GM19468 (cell line): Measurements from ENCODE around the gene TMEM132C.

Experiments
- ATAC-seq: cut with Tn5 transposase; IDR thresholded peaks from one replicate; pipeline ENCODE4 v1.9.1; 2021; ENCODE audit warnings: mild to moderate bottlenecking, moderate library complexity, moderate number of reproducible peaks; ENCODE audit not compliant: unreplicated experiment; ENCODE audit errors: extremely low read depth

The TMEM132C gene

GRCh38 chr12:128286970-128287369 is 20.0 kb downstream of the TMEM132C start:
- no peak for ATAC-seq

- ATAC-seq = no peak
These were observed 21.4 kb downstream of the TMEM132C start for GRCh38 chr12:128288357-128288756.

- ATAC-seq = no peak
These were observed 21.9 kb downstream of the TMEM132C start for GRCh38 chr12:128288896-128289295.

- ATAC-seq = no peak
These were observed 24.0 kb downstream of the TMEM132C start for GRCh38 chr12:128290938-128291337.

- ATAC-seq = no peak
These were observed 31.2 kb downstream of the TMEM132C start for GRCh38 chr12:128298091-128298748.

GRCh38 chr12:128305336-128305892 is 38.4 kb downstream of the TMEM132C start:
- no peak for ATAC-seq

- ATAC-seq = no peak
These were observed 40.8 kb downstream of the TMEM132C start for GRCh38 chr12:128307791-128308190.

- no peak for ATAC-seq
These were observed 45.7 kb downstream of the TMEM132C start for GRCh38 chr12:128312661-128313060.

- no peak for ATAC-seq
These were observed 47.0 kb downstream of the TMEM132C start for GRCh38 chr12:128313931-128314330.

- ATAC-seq = no peak
These were observed 47.6 kb downstream of the TMEM132C start for GRCh38 chr12:128314611-128315010.

GRCh38 chr12:128316078-128316477 is 49.1 kb downstream of the TMEM132C start:
- ATAC-seq = no peak

- no peak for ATAC-seq
These were observed 50.1 kb downstream of the TMEM132C start for GRCh38 chr12:128316973-128317526.

- no peak for ATAC-seq
These were observed 51.4 kb downstream of the TMEM132C start for GRCh38 chr12:128318341-128318740.

GRCh38 chr12:128318946-128319345 is 52.0 kb downstream of the TMEM132C start:
- no peak for ATAC-seq

GRCh38 chr12:128322341-128322740 is 55.4 kb downstream of the TMEM132C start:
- ATAC-seq = no peak

- ATAC-seq = no peak
These were observed 56.4 kb downstream of the TMEM132C start for GRCh38 chr12:128323145-128323920.

- ATAC-seq = no peak
These were observed 58.7 kb downstream of the TMEM132C start for GRCh38 chr12:128325646-128326045.

- ATAC-seq = no peak
These were observed 59.4 kb downstream of the TMEM132C start for GRCh38 chr12:128326406-128326805.

- no peak for ATAC-seq
These were observed 62.0 kb downstream of the TMEM132C start for GRCh38 chr12:128328961-128329360.

GRCh38 chr12:128336204-128337070 is 69.5 kb downstream of the TMEM132C start:
- no peak for ATAC-seq
